ENCODE data around the gene CDH4.

CDH4 gene

DNA sequence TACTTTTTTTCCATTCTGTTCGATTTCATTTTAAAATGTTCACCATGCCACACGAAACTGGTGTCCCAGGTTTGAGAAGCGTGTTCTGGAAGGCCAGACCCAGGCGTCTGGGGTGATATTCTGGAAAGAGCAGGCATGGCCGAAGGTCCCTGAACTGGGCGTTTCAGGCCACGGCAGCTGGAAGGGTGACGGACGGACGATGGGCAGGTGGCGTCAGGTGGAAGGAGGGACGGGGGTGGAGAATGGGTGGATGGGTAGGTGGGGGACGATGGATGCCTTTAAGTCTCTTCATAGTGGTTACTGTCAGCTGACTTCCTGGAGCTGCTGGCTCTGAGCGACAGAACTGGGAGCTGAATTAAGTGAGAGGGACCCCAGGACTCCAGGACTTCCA is 44.6 kb downstream of the CDH4 start:
- TF ChIP-seq ZFX (IDR thresholded peaks at IDR 0.05) (no peak), CTCF (conservative IDR thresholded peaks at IDR 0.05) (no peak)
- H3K27ac ChIP-seq = no peak overlapping the region

GRCh38 chr20:61297491-61297890 is 45.4 kb downstream of the CDH4 start:
- H3K27ac ChIP-seq = no peak overlapping the region
- TF ChIP-seq ZFX (IDR thresholded peaks at IDR 0.05) = no peak
- no peak for TF ChIP-seq CTCF (conservative IDR thresholded peaks at IDR 0.05)

DNA sequence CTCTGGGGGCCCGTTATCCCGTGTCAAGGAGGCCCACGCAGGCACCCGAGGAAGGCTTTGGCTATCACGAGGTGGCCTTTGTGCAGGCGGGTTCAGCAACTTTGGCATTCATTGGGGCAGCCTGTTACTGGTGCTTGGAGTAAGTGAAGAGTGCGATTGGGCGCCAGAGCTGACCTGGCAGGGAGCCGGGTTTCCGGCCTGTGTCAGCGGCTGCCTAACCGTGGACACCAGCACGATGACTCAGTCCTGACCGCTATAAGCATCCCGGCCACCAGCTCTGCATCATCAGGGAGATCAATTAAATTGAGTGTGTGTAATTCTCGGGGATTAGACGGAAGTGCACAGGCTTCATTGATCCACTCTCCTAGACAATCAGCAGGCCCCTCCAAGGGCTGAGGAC is 45.9 kb downstream of the CDH4 start:
- no peak for TF ChIP-seq CTCF (conservative IDR thresholded peaks at IDR 0.05)
- no peak for TF ChIP-seq ZFX (IDR thresholded peaks at IDR 0.05)

DNA sequence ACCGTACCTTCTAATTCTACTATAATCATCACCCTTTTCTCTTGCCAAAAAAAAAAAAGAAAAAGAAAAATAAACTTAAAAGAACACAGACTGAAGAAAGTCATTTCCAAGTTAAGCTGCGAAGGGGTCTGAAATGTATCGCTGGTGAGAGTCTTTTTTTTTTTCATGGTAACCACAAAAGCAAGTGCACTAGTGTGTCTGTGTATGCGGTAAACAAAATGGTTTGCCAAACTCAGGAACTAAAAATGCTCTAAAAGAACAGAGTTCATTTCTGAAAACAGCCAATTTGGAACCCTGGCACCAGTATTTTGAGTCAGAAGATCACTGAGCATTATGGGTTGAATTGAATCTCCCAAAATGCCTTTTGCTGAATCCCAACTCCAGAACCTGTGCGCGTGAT is 46.6 kb downstream of the CDH4 start:
- no peak for TF ChIP-seq ZFX (IDR thresholded peaks at IDR 0.05)
- no peak for TF ChIP-seq CTCF (conservative IDR thresholded peaks at IDR 0.05)
- H3K27ac ChIP-seq = no peak overlapping the region

More for the DNA sequence above, 45.9 kb downstream of the CDH4 start:
- H3K27ac ChIP-seq = no peak overlapping the region

- H3K27ac ChIP-seq = no peak overlapping the region
- TF ChIP-seq CTCF (conservative IDR thresholded peaks at IDR 0.05) (no peak), ZFX (IDR thresholded peaks at IDR 0.05) (no peak)
Observed at GRCh38 chr20:61299104-61299503, 47.0 kb downstream of the CDH4 start.

DNA sequence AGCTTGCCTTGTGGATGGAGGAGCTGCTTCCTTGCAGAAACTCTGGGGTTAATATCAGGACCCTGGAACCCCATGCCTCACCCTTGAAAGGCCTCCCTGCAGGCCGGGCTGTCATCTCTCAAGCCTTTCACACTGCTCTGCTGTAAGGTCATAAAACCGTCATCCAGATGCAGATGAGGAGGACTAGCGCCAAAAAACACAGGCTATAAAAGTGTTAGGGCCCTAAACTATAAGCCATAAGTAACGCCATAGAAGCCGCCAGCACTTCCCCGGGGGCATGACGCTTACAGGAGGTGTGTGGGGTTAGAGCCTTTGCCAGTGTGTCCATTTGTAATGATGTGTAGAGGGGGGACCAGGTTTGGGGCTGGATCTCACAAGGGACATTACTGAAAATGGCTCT is 47.6 kb downstream of the CDH4 start:
- H3K27ac ChIP-seq = no peak overlapping the region
- TF ChIP-seq CTCF (conservative IDR thresholded peaks at IDR 0.05) (no peak), ZFX (IDR thresholded peaks at IDR 0.05) (no peak)

DNA sequence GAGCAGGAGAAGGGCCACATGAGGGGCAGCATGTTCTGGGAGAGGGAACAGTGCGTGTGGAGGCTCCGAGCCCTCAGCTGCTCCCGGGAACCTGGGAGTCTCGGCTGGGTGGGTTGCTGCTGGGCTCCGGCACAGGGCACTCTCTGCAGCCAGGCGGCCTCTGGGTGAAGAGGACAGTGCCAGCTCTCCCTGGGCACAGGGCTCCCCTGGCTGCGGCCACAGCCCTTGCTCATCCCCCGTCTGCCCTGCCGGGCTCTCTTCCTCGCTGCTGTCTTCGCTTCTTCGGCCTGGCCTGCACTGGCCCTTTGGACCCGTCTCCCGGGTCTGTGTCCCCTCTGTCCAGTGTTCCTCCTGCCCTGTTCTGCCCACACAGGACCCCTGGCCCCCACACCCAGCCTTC is 48.2 kb downstream of the CDH4 start:
- TF ChIP-seq CTCF (conservative IDR thresholded peaks at IDR 0.05) (no peak), ZFX (IDR thresholded peaks at IDR 0.05) (no peak)
- no peak overlapping the region for H3K27ac ChIP-seq

Measured in C4-2B (cell line).